ENCODE measurements around the gene RPIA.
"Not testable (repeated sequence)": the region's sequence is repeated elsewhere in the genome, so short reads cannot be mapped to it uniquely, and the experiment has no call there.

Gene RPIA

DNA sequence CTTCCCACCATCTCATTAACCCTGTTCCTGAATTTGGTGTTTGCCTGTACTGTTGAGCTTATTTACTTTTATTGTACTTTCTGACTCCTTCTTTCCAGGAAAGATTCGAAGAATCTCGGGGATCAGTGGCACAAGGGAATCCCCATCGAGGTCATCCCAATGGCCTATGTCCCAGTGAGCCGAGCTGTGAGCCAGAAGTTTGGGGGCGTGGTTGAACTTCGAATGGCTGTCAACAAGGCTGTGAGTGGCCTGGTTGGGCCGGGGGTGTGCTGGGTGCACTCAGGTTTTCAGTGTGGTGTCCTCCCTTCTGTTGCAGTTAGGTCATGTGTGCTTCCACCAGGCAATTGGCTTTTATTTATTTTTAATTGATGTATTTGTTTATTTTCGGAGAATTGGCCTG, 45.0 kb downstream of the RPIA start:
- no peak for DNase-seq

DNA sequence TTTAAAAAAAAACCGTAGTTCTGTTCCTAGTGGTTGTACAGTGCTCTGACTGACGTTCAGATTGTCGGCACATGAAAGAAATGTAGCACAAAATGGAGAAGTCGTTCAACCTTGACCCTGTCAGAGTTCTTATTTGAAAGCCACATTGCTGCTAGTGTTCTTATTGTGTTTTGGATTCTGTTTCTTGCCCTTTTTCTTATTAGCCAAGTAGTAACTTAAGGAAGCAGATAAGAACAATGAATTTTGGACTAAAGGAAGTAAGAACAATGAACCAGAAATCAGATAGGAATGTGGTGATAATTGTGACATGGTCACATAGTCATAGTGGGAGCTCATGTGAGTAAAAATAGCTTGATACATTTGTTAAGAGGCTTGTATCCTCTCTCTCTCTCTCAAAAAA, 45.9 kb downstream of the RPIA start:
- peak; percentile 26 for DNase-seq

DNA sequence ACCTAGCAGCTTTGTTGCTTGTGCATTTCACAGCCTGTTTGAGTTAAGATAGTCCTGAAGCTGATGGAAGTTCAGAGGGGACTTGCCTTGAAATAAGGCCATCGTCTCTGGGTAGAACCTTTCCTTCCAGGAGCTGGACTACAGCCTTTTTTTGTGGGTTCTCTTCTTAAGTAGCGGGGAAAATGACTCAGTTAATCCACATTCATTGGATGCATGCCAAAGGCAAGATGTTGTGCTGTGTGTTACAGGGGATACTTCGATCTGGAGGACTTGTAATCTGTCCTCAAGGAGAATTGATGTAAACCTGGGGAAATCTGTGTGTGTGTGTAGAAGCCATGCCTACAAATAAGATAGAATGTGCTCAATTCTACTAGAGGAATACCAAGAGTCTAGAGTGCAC, 46.8 kb downstream of the RPIA start:
- DNase-seq = peak; percentile 68

DNA sequence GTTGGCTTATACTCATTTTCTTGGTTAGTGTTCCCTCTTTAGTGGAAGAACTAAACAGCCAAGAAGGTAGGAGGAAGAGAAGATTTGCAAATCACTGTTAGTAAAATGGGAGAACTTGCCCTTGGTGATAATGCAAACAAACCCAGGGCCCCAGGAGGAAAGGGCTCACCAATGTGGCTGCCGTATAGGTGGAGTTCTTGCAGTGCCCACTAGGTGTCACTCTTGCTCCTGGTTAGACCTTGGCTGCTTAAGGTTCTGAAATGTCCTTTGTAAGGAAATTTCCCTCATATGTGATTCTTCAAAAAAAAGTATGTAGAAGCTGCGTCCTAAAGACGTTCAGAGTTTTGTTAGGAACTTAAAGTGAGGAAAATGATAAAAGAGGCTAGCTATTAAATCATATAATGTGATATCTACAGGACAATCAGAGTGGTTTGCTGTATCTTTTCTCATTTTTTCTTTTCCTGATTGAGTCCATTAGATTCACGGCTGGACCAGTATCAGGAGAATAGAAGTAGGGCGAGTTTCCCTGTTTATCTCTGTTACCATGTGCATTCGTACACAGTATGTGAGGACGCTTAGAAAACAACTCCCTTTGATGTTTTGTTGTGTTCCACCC, 48.6 kb downstream of the RPIA start:
- peak; percentile 66 for DNase-seq

DNA sequence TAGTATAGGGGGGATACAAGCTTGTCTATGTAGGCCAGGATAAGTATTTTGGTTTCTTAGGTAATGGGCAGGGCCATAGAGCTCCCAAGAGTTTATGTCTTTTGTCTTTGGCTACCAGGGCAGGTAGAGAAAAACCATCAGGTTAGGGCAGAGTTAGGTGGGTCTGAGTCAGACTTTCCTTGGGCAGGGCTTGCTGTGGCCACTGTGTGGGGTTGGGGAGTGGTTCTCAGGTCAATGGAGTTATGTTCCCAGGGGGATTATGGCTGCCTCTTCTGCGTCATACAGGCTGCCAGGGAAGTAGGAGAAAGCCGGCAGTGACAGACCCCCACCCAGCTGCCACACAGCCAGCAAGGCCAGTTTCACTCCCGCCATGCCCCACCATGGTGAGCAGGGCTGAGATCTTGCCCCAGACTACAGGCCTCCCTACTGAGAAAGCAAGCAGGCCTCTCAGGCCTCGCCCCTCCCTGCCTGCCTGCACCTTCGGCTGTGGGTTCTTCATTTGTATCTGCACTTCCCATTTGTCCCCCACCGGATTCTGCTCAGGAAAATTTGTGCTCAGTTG, 55.5 kb downstream of the RPIA start:
- DNase-seq = no peak

DNA sequence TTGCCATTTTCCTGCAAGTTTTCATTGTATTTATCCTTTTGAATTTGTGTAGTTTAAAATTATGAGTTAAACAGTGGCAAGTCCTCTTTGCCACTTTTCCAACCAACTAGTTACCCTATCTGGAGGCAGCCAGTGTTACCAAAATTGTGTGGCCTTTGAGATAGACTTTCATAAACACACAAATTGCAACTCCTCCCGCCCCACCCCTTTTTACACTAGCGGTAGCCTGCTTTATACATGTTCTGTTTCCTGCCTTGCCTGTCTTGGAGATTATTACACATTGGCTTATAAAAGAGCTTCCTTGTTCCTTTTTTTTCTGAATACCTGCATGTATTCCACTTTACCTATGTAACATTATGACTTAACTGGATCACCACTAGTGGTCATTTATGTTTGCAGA, 56.5 kb downstream of the RPIA start:
- no peak for DNase-seq

DNA sequence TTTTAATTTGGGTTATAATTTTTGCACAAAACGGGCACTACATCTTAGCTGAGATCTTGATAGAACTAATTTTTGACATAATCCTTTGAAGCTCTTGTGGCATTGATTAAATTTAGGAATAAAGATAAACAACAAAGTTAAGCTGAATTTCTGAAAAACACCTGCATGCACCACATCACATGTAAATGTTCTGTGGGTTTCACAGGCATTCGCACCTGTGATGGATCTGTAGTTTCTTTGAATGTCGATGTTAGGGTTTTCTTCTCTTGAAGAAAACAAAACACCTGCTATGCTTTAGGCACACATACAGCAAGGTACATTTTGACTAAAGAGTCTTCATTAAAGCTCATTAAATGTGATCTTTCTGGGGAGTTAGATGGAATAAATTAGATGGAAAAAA, 60.3 kb downstream of the RPIA start:
- no peak for DNase-seq

DNA sequence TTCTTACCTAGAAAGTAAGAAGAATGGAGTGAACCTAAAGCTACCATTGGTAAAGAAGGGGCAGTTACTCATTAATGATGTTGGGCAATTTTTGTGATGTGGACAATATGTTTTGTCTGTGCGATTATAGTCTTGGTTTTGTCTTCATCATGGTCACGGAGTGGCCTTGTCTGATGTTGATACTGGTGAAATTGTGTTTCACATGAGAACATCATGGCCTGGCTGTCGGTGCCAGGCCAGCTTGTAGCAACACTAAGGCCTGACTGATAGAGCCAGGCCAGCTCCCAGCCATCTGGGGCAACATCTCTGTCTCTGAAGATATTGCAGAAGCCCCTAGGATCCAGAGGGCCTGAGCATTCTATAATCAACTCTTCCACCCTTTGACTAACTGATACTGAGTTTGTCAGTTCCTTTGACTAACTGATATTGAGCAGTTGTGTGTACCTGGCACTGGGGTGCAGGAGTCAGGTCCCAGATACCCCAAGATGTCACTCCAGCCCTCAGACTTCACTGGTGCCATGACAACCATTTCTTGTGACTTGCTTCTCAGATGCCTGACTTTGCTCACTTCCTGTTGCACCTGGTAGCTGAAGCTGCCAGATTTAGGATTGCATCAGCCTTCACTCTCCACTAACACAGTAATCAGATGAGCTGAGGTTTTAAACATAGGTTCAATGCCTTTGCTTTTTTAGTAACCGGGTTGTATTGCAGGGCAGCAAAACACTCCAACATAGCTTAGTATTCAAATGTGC, 62.5 kb downstream of the RPIA start:
- DNase-seq = peak; percentile 26

DNA sequence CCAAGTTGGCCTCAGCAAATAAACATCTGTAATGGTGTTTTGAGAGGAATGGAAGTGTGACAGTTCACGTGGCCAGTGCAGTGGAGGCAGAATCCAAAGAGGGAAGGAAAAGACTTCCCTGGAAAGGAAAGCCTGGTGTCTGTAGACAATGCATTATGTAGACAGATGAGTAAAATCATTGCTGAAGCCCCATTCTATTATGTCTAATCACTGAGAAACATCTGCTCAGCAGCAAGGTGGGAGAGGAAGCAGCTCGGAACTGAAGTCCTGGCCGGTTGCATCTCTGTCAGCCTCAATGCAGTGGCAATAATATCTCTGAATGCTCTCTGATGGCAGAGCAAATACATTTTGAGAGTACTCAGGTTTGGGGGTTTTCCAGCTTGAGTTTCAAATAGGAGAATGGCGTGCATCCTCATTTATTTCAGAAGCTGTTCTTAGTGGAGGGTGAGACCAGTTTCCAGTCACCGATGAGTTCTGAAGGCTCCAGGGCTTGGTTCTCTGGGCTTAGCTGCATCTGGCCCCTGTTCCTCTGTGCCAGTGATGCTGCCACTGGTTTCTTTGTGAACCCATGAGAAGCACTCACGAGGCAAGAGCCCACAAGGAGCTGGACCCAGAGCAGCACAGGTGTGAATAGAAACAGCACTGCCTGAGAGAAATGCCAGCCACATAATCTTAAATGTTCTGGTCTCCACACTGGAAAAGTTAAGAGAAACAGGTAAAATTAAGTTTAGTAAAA, 63.3 kb downstream of the RPIA start:
- DNase-seq = no peak

DNA sequence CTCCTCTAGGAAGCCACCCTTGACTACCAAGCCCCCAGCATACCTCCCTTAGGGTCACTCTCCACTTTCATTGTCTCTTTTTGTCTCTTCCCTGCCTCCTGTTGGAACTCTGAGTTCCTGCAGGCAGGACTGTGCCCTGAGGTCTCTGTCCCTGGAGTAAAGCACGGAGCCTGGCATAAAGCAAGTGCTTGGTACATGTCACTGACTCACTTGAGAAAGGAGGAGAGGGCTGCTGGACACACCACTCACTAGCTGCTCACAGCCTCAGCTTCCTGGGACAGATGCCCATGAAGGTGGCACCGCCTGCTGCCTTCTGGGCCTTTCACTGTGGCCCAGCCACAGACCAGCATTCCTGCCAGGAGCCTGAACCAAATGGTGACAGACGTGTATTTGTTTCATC, 64.4 kb downstream of the RPIA start:
- DNase-seq = no peak

DNA sequence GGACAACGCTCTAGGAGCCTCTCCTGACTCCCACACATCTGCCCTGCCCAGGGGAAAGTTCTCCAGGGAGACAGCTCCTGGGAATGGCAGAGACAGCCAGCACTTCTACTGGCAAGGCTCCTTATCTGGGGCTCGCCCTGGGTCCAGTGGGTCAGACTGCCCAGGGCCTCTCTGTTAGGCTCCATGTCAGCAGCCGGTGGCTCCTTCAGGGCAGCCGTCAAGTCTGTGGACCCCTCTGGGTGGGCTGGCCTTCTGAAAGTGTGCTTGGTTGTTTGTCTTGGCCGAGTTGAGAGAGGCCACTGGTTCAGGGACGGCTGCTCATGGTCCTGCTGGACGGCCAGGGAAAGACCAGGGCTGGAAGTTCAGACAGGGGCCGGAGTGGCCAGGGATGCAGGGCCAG, 65.6 kb downstream of the RPIA start:
- DNase-seq = no peak

DNA sequence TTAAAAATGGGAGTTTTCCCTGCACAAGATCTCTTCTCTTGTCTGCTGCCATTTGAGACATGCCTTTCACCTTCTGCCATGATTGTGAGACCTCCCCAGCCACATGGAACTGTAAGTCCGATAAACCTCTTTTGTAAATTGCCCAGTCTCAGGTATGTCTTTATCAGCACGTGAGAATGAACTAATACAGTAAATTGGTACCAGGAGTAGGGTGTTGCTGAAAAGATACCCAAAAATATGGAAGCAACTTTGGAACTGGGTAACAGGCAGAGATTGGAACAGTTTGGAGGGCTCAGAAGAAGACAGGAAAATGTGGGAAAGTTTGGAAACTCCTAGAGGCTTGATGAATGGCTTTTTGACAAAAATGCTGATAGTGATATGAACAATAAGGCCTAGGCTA, 67.2 kb downstream of the RPIA start:
- DNase-seq = not testable (repeated sequence)

DNA sequence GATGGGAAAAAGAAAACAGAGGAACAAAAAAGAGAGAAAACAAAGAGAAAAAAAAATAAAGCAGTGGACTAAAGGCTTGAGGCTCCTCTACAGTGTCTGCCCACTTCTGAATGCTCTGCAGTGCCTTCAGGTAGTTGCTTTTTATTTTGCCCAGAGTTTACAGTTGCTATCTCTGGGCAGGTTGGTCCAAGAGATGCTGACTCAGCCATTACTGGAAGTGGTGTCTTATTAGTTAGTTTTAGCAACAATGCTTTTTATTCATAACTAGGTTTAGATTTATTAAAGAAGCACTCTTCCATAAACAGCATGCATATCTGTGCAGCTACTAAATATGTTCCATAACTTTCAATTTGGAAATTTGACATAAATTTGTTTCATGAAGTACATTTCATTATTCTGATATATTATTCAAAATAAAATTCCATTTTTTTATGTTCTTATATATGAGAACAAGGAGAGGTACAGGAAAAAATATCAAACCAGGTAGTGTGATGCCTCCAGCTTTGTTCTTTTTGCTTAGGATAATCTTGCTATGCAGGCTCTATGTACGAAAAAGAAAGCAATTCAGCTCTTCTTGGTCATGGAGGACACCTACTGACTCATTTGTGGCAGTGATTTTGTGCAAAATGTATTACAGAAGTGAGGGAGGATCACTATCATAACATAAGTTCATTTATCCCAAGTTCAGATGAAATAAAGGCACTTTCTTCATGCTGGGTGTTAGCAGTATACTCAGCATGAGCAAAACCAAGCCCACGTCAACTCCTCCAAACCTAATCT, 69.5 kb downstream of the RPIA start:
- DNase-seq = no peak

DNA sequence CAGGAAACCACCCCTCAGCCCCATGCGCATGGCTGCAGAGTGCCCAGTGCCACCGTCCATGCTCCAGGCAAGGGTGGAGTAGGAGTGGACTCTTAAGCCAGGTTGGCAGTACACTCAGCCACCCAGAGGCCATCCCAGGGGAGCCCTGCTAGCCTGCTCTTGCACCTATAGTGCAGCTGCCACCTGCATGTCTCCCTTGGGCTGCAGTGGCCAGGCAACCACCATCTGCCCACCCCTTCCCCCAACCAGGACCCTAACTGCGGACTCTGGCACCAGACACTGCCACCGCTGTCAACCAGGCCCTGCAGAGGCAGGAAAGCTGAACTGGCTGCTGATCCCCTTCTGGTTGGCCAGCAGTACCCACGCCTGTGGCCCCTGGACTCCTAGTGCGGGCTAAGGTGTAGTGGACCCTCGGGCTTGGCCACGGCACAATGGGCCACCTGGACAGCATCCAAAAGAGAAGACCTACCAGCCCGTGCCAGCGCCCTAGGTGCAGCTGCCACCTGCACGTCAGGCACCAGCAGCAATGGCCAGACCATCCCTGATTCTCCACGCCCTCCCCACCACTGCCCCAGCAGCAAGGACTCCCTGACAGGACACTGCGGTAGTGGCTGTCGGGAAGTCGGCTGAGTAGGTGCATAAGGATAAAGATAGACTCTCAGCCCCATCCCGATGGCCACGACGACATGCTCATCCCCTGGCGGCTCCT, 72.8 kb downstream of the RPIA start:
- no peak for DNase-seq

DNA sequence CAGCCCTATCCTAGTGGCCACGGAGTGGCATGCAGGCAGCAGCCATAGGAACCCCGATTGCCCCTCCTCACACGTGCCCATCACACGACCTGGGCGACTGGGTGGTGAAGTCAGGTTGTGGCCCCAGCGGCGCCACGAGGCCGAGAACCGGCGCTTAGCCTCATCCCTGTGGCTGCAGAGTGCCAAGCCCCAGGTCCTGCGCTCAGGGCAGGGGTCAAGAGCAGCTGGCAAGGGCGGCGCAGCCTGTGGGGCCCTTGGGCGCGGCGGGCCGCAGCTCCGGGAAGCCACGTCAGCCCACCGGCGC, 73.3 kb downstream of the RPIA start:
- no peak for DNase-seq

DNA sequence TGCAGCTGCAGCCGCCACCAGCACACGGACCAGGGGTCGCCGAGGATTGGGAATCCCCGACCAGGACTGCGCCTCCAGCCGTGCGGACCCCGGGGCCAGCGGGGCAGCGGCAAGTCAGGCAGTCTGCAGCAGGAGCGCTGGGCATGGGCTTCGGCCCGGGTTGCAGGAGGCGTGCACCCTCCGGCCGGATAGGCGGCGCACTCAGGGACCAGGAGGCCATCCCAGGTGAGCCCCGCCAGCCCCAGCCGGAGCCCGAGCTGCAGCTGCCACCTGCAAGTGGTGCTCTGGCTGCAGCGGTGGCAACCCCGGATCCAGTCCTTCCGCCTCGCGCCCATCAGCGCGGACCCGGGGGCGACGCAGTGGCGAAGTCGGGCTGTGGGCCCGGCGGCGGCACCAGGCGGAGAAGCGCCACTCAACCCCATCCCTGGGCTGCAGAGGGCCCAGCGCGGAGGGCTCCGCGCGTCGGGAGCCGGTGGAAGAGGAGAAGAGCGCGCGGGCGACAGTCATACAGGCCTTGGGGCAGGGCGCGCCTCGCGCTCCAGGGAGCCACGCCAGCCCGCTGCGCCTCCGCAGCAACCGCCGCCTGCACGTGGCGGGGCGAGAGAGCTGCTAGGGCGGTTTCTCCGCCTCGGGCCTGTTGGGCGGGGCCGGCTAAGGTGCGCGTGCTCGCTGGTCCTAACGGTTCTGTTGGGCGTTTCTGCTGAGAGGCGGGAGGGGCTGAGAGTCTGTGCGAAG, 73.8 kb downstream of the RPIA start:
- DNase-seq = peak; percentile 7

DNA sequence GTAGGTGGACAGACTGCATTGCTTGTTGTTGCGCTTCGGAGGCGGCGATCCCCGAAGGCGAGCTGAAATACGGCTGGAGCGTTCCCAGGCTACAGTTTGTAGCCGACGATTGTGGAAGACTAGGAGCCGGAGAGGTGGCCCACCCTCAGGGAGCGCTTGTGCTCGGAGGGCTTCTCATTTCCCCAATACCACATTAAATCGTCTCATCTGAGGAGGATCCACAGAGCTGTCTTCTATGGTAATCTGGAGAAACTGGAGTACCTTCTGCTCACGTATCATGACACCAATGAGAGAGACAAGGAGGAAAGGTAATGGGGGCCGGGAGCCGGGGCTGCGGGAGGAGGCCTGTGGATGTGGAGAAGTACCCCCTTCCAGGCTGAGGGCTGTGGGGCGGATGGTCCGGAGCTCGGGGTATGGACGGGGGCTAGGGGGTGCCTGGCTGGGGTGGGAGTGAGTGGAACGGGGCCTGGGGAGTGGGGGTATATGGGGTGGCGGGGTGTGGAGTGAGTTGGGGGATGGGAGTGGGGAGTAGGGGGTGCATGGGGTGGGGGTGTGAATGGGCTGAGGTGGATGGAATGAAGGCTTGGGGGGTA, 74.5 kb downstream of the RPIA start:
- not testable (repeated sequence) for DNase-seq

DNA sequence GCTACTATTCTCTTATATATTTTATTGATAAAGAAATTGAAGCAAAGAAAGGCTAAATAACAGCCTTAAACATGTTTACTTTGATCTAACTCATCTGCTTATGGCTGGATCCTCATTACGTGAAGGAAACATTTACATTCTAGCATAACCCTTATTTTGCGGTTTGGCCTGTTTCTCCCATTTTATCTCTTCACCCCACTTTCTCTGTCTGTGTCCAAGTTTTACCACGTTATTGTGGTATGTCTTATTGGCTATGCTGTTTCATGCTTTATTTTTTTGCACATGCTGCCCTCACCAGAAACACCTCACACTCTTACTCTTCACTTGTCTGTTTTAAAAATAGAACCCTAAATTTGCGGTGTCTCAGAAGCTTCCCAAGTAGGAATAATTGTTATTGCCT, 78.5 kb downstream of the RPIA start:
- DNase-seq = no peak

DNA sequence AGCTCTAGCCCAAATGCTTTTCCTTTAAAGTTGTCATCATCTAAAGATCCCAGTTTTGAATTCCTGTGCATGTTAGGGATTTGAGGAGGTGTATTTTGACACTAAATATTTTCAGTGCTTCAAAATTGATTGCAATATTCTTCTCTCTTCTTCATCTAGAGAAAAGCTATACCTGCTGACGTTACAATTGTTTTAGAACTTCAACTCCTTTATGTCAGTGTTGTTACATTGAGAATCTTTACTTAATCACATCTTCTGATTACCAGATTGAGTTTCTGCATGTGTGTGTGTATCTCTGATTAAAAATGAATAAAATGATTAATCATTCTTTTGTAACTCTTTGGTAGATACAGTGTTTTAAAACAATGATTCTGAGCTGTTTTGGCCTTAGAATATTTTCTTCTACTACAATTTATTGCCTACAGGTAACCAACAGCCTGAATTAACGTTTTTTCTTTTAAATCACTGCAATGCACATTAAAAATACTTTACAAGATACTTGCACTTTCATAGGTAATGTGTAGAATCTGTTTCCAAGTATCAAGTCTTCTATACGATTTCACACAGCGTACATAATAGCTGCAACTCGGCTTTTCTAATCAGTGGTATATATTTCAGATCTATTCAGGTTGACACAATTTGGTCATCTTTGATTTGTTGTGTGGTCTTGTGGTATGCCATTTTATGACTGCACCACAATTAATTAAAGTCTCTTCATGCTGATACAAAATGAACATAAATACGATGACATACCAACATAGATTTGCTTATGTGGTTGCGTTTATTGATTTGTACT, 82.0 kb downstream of the RPIA start:
- DNase-seq = not testable (repeated sequence)

DNA sequence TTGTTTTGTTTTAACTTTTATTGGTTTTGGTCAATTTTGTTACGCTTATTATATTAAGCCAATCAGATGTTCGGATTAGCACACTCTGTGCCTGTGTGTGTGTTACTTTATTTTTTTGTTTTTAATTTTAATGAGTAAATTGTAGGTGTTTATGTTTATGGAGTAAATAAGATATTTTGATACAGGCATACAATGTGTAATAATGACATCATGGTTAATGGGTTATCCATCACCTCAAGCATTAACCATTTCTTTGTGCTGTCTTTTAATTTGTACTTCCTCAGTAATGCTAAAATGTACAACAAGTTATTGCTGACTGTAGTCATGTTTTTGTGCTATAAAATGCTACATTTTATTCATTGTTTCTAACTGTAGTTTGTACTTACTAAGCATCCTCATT, 97.7 kb downstream of the RPIA start:
- DNase-seq = not testable (repeated sequence)

DNA sequence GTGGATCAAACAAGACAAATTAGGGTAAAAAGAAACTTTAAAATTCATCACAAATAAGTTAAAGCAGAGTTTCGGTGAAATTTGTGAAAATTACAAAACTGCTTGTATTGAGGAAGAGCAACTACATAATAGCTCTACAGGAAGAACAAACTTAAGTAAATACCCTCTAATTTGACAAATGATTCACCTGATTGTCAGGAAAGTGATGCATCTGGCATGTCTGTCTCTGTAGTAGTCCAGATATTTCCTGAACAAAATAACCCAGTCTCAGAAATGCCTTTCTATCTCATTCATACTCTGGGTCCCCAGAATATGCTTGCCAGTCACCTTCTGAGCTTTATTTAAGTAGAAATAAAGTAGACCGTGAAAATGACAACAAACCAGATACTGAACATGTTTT, 104.5 kb downstream of the RPIA start:
- not testable (repeated sequence) for DNase-seq
